GM21529 (cell line): ENCODE measurements around the gene MKRN3.
"Not testable (repeated sequence)": the region's sequence is repeated elsewhere in the genome, so short reads cannot be mapped to it uniquely, and the experiment has no call there.

Experiments used
- ATAC-seq: cut with Tn5 transposase; IDR thresholded peaks from one replicate; pipeline ENCODE4 v1.9.1; 2021; ENCODE audit not compliant: unreplicated experiment

MKRN3 gene

GRCh38 chr15:23588268-23588667, 22.8 kb downstream of the MKRN3 start:
- no peak for ATAC-seq

GRCh38 chr15:23589012-23589411, 23.5 kb downstream of the MKRN3 start:
- no peak for ATAC-seq

DNA sequence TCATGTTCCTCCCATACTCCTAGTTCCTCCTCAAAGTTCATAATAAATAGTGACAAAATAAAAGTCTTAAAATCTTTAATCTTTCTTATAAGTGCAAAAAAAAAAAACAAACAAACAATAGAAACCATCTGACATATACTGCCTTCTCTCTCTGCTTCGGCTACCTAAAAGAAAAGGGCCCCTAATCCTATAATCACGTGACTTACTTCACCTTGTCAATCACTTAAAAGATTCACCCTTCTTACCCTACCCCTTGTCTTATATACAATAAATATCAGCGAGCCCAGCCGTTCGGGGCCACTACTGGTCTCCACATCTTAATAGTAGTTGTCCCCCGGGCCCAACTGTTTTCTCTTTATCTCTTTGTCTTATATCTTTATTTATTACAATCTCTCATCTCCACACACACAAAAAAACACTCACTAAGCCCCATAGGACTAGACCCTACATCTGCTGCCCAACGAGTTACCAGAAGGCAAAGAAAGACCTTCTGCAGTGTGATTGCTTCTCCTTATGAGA, 28.8 kb downstream of the MKRN3 start:
- ATAC-seq = no peak

- ATAC-seq = no peak
These were observed 29.9 kb downstream of the MKRN3 start for GRCh38 chr15:23595368-23595767.

DNA sequence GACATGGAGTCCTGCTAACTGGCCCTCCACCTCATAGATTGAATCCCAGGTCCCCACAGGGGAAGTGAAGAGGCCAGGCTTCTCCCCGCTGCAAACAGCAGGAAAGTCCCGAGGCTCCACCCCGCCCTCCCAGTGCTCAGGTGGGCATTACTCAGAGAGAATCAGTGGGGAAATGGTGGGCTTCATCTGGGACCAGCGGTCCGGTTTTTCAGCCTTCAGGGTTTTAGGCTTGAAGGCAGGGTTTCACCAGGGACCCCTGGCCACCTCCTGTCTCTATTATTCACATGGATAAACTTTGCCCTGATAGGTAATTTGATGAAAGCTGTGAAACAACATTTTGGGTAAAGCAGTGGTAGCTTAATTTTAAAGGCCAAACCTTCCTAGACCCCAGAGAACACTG, 31.3 kb downstream of the MKRN3 start:
- no peak for ATAC-seq

- ATAC-seq = not testable (repeated sequence)
These were observed 31.8 kb downstream of the MKRN3 start for GRCh38 chr15:23597278-23597677.

GRCh38 chr15:23599053-23599452, 33.6 kb downstream of the MKRN3 start:
- no peak for ATAC-seq

GRCh38 chr15:23602124-23602523, 36.6 kb downstream of the MKRN3 start:
- ATAC-seq = no peak

- no peak for ATAC-seq
These were observed 40.8 kb downstream of the MKRN3 start for GRCh38 chr15:23606226-23606625.

DNA sequence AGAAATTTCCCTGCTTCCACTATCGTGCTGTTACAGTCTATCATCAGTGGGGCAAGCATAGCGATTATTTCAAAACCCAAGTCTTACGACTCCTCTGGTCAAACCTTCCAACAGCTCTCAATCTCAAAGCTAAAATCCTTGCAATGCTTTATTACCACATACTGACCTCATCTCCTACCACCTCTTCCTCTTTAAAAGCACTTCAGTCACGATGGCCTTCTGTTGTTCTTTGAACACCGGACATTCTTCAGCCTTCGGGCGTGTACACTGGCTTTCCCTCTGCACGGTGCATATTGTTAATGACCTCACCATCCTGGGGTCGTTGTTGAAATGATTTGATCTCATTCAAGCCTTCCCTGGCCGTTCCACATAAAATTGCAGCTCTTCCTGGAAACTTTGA, 51.1 kb downstream of the MKRN3 start:
- ATAC-seq = no peak
